ENCODE data around the gene SMPD3.

DNA sequence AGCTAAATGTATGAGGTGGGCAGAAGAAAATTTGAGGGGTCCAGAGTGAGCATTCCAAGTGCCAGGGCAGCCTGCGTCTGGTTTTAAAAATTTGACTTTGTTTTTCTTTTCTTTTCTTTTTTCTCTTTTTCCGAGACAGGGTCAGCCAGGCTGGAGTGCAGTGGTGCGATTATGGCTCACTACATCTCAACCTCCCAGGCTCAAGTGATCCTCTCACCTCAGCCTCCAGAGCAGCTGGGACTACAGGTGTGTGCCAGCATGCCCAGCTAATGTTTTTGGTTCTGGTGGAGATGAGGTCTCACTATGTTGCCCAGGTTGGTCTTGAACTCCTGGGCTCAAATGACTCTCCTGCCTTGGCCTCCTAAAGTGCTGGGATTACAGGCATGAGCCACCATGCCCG, 15.6 kb downstream of the SMPD3 start:
- TF ChIP-seq, protein P1, sequence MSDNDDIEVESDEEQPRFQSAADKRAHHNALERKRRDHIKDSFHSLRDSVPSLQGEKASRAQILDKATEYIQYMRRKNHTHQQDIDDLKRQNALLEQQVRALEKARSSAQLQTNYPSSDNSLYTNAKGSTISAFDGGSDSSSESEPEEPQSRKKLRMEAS (IDR thresholded peaks at IDR 0.05; ENCODE audit: insufficient read depth, insufficient read length): no peak
- TF ChIP-seq, protein P2, sequence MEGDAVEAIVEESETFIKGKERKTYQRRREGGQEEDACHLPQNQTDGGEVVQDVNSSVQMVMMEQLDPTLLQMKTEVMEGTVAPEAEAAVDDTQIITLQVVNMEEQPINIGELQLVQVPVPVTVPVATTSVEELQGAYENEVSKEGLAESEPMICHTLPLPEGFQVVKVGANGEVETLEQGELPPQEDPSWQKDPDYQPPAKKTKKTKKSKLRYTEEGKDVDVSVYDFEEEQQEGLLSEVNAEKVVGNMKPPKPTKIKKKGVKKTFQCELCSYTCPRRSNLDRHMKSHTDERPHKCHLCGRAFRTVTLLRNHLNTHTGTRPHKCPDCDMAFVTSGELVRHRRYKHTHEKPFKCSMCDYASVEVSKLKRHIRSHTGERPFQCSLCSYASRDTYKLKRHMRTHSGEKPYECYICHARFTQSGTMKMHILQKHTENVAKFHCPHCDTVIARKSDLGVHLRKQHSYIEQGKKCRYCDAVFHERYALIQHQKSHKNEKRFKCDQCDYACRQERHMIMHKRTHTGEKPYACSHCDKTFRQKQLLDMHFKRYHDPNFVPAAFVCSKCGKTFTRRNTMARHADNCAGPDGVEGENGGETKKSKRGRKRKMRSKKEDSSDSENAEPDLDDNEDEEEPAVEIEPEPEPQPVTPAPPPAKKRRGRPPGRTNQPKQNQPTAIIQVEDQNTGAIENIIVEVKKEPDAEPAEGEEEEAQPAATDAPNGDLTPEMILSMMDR (IDR thresholded peaks at IDR 0.05; ENCODE audit: extremely low read depth in 1 of 2, insufficient read depth in 1 of 2, low read depth in 1 of 2, low read length in 2 of 2): no peak

Measured in endothelial cell of umbilical vein (primary cell).